Measurements from ENCODE around the gene GALK1.

DNA sequence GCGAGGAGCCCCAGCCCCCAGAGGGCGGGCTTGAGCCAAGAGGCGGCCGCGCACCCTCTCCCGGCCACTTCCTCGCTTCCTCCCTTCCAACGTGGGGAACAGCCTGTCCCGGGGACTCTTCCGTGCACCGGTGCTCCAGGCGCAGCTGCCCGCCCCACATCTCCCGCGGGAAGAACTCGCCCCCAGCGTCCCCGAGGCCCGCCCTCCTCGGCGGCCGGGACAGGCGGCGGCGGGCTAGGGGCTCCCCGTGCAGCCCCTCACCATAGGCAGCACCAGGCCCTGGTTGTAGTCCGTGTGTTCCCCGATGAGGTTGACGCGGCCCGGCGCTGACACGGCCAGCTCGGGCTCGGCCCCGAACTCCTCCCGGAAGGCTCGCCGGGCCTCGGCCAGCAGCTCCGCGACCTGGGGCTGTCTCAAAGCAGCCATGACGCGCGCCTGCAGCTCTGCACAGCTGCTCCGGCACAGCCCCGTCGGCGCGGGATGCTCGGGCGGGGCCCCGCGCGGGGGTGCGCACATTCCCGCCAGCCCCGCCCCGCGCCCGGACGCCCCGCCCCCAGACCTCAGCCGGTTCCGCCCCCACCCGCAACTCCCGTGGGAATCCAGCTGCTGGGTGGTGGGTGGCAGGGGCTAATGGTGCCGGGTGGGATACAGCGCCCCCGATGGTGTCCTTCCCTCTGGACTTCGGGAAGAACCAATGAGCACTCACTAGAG is at the start of gene GALK1:
- TF ChIP-seq CTCF (IDR thresholded peaks at IDR 0.05) = peak; percentile 32 to 49 (median 34)
- TF ChIP-seq POLR2AphosphoS5 (IDR thresholded peaks at IDR 0.05; ENCODE audit: insufficient read depth in 1 of 2, low read depth in 1 of 2) = peak in 1 of 2 donors; percentile 84
- TF ChIP-seq POLR2A (IDR thresholded peaks at IDR 0.05) = peak in 1 of 2 donors; percentile 36
